ENCODE measurements around the gene XPC.
"Not testable (repeated sequence)": the region's sequence is repeated elsewhere in the genome, so short reads cannot be mapped to it uniquely, and the experiment has no call there.

The XPC gene

DNA sequence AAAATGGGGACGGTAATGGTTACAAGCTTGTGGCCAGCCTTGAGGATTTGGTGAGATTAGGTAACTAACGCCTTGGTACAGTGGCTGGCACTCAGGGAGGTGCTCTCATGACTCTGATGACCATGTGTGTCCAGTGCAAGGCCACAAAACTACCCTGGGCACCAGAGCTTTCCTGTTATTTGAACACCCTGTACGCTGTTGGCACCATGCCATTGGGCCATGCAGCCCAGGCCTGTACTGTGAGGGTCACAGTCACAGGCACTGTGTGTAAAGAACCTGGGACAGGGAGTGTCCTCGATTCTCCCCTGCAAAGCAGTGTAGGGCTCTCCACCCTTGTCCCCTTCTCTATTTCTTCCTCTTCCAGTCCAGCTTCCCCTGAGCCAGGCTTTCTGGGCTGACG is 47.3 kb downstream of the XPC start:
- no peak for DNase-seq

DNA sequence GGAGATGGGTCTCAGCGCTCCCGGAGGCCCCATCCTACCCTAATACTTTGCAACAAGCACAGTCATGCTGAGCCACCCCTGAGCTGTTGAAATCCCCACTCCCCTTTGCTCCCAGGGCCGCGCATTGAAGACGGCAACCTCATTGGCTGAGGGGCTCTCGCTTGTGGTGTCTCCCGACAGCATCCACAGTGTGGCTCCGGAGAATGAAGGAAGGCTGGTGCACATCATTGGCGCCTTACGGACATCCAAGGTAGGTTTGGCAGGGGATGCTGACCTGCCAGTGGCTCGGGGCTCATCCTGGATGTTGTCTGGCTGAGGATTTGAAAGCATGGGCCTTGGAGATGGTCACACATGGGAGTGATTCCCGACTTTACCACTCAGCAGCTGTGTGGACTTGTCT is 47.7 kb downstream of the XPC start:
- no peak for DNase-seq

DNA sequence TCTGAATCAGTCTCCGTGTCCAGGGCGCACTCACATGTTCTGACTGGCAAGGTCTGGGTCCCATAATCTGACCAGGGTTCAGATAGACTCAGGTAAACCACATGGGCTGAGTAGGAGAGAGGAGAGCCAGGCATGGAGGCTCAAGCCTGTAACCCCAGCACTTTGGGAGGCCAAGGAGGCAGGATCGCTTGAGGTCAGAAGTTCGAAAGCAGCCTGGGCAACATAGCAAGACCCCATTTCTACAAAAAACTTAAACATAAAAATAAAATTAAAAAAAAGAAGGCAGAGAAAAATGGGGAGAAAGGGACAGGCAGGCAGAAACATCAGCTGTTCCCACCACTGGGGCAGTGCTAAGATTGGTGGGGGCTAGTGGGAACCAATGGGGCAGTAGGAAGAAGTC is 48.2 kb downstream of the XPC start:
- DNase-seq, result no peak

DNA sequence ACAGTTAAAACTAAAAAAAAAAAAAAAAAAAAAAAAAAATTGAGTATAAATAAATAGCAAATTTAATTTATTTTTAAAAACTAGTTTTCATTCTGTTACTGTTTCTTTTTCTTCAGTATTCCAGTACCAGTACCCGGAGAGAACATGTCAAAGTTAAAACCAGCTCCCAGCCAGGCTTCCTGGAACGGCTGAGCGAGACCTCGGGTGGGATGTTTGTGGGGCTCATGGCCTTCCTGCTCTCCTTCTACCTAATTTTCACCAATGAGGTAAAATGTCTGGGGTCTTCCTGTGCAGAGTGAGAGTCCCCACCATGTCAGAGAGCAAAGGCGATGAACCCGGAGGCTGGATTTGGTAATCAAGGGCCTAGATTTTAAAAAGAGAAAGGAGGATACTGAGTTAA is 49.1 kb downstream of the XPC start:
- no peak for DNase-seq

DNA sequence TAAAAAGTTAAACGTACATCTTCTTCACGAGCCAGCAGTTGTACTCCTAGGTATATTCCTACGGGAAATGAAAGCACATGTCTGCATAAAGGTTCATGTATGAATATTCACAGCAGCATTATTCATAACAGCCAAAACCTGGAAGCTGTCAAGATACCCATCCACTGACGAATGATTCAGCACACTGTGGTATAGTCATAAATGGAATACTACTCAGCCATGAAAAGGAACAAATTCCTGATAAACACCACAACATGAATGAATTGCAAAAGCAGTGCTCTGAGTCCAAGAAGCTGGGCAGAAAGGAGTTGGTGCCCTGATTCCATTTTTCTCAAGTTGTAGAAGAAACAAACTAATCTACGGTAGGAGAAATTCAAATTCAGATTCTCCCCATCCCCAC is 49.7 kb downstream of the XPC start:
- no peak for DNase-seq

DNA sequence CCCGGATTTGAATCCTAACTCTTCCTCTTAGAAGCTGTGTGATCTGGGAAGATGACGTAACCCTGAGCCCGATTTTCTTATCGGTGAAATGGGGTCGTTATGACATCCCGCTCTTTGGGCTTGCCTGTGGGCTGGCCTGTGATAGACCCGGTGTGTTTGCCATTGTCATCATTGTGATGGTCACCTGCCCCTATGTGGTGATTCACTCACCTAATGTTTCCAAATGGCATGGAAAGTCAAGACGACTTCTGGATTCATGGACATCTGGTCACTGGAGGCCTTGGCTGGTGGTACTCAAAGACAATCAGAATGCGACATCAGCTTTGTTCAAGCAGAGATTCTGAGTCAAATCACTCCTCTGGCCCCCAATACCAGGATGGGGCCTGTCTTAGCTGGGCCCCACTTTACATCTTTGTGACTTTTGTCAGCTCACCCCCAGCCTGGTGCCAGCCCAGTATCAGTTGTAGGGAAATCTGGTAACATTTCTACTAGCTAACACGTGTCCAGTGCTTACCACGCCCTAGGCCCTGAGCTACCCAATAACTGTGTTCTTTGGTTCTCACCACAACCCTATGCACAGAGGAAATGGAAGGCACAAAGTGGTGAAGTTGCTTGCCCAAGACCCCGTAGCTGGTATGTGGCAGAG is 50.8 kb downstream of the XPC start:
- no peak for DNase-seq

DNA sequence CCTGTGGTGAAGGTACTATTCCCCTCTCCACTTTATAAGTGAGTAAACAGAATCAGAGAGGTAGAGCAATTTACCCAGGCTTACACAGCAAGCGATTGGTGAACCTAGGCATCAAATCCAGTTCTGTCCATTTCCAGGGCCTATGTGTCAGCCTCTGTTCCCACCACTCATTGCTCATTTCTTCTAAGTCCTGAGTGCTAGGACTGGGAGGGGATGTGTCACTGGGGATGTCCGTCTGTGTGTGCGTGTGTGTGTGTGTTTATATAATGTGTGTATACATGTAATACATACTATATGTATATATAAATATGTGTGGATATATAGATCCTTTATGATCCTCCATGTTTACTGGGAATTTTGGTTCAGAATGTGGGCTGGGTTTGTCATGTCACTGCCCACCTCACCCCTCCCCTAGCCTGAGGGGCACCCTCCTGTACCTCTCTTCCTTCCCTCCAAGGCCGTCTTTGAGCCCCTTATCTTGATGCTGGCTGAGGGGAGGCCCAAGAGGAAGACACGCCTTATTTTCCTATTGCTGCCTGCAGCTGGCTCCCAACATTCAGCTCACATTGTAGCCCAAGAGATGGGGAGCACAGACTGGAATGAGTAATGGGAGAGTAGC is 51.4 kb downstream of the XPC start:
- DNase-seq, result no peak

DNA sequence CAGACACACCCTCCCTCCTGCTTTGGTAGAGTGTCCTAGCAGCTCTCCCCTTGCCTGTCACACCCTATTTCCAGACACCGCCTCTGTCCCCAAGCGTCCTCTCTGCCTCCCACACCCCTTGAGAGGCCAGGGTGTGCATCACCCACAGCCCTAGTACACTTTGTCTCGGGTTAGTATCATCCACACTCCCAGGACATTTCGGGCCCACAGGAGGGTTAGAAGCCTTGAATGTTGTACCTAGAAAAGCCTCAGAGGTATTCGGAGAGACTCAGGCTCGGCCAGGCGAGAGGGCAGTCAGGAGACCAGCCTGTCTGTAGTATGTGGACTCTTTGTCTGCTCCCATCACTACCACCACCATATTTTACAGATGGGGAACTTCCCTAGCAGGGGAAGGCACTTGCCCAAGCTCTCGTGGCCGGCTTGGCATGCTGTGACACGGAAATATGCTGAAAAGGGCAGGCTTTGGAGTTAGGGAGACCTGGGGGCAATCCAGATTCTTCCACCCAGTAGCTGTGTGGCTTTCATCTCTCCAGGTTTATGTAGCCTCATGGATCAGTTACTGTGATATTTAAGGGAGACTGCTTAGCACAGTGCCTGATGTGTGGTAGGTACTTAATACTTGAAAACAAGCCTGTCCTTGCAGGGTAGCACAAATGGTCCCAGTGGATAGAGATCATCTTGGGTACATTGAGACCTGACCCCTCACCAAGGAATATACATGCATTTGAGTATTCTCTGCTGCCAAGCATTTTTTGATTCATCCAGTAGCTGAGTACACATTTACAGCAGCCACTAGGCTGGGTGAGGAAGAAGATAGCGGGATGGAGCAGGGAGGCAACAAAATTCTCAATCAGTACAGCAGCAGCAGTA is 52.1 kb downstream of the XPC start:
- no peak for DNase-seq

DNA sequence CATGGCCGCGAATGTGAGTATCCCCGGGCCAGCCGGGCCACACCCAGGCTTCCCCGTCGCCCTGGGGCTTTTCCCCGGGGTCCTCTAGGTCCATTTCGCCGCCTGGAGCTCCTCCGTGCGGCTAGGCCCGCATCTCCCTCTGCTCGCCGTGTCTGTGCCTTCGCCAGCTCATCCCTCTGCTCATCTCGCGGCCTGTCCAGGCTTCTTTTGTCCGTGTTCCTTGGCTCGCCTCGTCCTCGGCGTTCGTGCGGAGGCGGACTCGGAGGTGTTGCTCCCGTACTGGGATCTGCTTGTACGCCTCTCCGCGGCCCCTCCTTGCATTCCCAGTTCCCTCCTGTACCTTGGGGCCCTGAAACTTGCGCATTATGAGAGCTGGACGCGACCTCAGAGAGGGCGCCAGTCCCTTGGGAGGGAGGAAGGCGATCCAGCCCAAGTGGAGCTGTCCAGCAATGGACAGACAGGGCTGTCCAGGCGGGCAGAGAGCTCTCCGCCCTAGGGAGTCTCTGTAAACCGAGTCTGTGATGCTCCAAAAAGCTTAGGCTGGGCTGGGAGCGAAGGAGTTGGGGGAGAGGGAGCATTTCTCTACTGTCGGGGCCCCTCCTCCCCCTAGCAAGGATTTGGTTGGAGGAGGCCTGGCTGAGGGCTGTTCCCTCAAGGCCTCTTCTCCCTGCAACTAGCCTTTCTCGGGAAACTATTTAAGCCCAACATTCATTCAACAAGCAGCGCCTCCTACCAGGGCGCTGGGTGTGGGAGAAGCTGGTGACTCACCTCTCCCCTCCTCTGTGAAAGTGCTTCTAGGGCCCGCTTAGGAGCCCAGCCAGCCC is 53.0 kb downstream of the XPC start:
- peak; percentile 65 for DNase-seq

DNA sequence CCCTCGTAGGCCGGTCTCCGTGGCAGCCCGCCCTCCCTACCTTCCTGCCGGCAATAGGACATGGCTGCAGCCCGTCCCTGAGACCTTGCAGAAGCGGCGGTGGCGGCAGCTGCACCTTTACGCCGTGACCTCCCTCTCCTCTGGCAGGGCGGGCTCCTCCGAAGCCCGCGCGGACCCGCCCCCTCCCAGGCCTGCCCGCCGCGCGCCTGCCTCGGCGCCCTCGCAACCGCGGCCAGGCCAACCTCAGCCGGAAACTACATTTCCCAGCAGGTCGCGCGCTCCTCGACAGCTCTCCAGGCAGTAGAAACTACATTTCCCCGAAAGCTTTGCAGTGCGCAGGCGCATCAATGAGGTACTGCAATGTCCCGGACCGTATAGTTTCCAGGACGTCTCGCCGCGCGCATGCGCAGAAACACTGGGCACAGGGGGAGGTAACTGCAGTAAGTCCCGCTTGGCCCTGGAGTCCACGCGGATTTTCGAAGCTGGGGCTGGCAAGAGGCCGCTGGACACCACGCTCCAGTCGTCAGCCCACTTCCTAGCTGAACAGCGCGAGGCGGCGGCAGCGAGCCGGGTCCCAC is 53.7 kb downstream of the XPC start, which contains the start of the genes CHCHD4 and TMEM43:
TSS of gene CHCHD4 (minus strand) at position 256 of the 578 bp plus-strand sequence. CDS start at position 62, 194 bp downstream.
TSS of gene TMEM43 (plus strand) at position 438 of the 578 bp plus-strand sequence. CDS start 142 bp downstream, outside the sequence.
- DNase-seq, result peak; percentile 99

DNA sequence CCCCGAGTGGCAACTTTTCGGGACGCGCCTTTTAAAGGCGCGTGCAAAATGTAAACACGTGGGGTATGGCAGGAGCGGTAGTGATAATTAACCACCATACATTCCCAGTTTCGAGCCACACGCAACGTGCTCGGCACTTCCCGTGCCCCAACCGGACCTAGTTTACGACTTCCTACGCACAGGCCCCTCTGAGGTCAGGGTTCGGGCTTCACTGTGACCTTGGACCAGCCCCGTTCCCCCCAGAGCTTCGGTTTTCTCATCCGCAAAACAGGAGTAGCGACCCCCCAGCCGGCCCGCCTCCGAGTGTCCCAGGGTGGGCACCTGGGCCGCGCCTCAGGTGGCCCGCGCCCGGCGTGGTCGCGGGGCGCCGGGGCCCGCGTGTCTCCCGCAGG is 54.2 kb downstream of the XPC start:
- DNase-seq, result peak; percentile 71

DNA sequence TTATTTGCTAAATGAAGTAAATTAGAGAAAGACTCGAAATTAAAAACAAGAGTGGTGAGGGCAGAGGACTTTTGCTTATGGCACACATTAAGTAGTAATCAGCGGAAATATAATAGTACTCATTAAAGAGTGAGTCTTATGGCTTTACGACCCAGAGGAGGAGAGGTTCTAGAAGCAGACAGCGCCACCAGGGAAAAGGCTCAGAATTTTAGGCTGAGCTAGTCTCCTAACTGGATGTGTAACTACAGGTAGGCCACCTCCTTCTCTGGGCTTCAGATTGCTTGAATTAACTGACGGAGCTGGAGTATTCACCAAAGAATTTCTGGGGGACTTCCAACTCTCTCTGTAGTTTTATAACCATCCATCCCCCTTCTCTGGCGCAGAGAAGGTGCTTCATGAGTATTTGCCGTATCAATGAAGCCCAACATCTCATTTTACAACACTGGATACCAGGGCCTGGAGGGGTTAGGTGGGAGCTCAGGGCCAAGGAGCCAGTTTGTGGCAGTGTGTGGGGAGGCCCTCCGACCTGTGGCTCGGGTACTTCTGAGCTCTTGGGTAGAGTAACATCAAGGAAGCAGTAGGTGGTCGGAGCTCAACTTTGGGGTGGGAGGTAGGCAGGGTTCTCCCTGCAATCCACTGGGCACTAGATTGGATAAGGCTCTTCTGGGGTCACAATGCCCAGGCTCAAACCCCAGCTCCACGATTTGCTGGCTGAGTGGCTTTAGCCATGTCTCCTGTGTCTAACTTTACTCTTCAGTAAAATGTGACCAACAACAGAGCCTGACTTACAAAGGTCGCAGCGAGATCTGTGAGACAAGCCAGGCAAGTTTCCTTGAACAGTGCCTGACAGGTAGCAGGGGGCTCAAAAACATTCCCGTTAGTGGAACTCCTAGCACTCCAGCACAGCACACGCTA is 54.8 kb downstream of the XPC start:
- no peak for DNase-seq

DNA sequence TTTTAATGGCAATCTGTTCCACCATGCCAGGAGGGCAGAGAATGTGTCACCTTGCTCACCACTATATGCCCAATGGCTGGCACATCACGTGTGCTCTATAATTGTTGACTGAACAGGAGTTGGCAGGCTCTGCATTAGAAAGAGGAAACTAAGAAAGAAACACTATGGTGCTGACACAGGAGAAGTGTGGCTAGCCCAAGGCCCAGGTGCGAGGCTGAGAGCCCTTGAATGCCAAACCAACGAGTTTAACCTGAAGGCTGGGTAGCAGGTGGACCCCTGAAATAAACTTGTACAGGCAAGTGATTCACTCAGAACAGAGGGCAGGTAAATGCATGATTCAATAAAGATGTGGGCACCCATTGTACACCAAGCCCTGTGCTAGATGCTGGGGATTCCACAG is 56.1 kb downstream of the XPC start:
- no peak for DNase-seq

DNA sequence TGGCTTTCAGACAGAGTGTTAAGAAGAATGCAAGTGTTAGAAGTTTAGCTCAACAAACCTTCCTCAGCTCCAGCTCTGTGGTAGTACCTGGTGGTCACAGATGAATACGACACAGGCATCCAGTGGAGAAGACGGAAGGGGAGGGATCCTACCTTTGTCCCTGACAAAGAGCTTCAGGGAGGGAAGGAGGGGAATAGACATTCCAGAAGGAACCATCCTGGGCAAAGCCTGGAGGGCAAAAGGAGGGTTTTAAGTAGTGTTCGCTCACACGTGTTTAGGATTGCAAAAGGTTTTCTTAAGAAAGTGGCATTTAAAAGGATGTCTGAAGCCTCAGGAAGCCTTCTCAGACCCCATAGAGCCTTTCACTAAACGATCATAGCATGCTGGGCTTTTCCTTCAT is 56.5 kb downstream of the XPC start:
- no peak for DNase-seq

DNA sequence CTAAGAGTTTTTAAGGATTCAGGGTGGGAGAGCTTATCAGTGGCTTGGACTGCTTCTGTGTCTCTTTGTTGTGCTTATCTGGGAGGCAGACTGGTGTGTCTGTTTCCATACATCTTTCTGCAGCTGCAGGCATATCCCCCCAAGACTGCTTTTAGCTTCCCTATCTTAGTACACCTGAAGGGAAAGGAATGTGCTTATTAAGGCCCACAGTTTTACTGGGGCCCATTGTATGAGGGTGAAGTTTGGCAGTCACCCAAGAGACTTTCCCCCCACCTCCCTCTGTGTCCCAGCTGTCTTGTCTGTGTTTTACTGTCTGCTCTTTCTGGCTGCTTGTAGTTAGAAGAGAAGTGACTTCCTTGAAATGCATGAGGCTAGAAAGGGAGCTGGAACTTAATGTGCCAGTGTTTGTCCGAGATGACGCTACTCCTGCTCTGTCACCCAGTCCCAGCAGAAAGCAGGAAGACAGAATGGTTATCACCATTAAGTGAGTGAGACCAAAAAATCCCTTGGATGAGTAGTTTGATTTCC is 57.4 kb downstream of the XPC start:
- DNase-seq, result not testable (repeated sequence)

DNA sequence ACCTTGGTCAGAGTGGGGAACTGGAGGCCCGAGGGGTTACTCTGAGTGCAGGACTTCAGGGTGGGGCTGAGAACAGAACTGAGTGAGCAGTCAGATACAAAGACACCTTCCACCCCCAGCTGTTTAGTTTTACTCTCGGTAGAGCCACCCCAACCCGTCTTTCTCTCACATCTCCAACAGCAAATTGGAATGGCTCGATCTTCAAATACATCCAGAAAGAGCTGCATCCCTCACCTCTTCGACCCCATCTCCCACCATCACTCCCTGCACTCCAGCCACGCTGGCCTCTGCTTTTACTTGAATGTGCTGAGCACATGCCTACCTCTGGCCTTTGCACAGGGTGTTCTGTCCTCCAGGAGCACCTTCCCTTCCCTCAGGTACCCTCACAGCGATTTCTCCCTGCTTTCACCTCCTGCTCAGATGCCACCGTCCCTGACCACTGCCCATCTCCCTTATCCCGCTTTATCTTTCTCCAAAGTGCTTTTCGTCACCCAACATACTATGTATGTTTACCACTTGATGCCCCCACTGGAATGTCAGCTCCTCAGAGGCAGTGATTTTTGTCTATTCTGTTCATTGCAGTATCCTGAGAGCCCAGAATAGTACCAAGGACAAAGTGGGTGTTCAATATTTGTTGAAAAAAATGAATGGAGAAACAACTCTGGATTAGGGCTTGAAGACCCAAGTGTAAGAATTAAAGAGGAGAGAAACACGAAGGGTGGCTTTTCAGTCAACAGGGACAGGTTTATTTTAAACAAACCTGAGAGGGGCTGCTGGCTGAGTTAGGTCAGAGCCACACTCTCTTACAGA is 58.1 kb downstream of the XPC start:
- no peak for DNase-seq

DNA sequence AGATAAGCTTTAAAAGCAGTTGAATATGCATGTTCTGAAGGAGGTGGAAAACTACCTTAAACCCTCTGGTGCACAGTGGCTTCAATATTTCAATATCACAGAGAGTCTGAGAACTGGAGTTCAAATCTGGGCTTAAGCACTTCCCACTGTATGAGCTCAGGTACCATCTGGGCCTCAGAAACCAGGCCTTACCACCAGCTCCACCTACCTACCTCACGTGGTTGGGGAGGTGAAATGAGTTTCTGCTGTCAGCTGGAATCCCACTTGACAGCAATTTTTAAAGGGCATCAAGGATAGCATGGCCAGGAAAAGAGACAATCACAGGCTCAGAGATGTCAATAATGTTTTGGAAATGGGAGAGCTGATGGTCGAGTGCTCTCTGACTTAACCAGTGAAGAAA is 58.8 kb downstream of the XPC start:
- no peak for DNase-seq

DNA sequence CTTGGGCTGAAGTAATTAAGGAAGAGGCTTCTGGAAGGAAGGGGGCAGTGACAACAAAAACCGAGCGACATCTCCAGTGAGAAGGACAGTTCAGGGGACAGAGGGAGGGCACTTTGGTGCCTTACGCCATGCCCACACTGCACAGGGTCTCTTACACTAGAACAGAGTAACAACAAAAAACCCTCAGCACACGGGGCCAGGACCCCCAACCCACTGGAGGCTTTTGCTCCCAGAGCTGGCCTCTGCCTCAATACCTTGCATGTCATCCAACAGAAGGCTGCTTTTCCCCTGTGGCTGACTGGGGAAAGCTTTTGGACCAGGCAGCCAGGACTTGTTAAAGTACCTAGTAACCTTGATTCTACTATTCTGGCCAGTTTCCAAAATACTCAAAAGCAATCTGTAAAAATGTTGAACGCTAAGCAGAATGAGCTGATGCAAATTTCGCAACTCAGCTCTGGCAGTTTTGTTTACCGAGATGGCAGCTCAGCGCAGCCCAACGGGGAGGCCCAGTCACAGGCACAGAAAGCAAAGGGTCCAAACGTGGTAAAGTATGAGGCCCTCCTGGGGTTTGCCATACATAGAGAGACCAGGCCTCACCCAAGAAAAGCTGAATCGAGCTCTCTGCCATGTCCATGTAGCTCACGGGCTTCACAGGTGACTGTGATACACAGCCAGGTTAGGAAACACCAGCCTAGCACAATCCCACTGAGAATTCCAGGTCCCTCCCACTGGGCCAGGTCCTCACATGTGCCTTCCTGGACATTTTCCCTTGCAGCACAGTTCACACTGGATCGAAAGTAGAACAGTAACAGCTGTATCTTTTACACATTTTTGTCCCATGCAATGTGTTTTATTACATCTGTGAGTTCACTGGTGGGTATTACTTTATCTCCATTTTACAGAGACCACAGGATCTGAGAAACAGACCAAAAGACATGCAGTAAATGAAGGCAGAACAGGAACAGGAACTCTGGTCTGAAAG is 59.7 kb downstream of the XPC start:
- DNase-seq, result no peak

Data from stimulated activated naive CD4-positive, alpha-beta T cell treated with Interleukin-2 at 50 U/mL for 16 hours (primary cell).